Thyroid gland (tissue), 4 donors: ENCODE data around the gene TAS2R41.

Source experiments
- CTCF ChIP-seq, 6 experiments: fragments of 200-600 bp in 3 of 6; fragments of 450-650 bp in 3 of 6; sonication (generic) in 3 of 6; IDR thresholded peaks; one replicate each; pipeline ENCODE4 v1.5.1; 2016 to 2019; ENCODE audit warnings: antibody characterized with exemption in 6 of 6, mild to moderate bottlenecking in 2 of 6, inconsistent platforms in 1 of 6, moderate library complexity in 1 of 6
- POLR2A ChIP-seq, 2 donors: fragments of 450-650 bp; IDR thresholded peaks; one replicate each; pipeline ENCODE4 v1.6.1; 2017; ENCODE audit warnings: antibody characterized with exemption in 2 of 2, mild to moderate bottlenecking in 2 of 2, moderate library complexity in 1 of 2

GRCh38 chr7:143516981-143517380 lies 39.3 kb downstream of the TAS2R41 start:
- TF ChIP-seq CTCF (IDR thresholded peaks at IDR 0.05): no peak
- no peak for TF ChIP-seq POLR2A (IDR thresholded peaks at IDR 0.05)
